ENCODE data around the gene MYMK. TPM values are rescaled to one million over a fixed set of nuclear protein-coding genes. Genes with fewer than 3 reads are reported as not detected.

MYMK gene
- total RNA-seq, 1 donor from 2014 or later, result not detected

DNA sequence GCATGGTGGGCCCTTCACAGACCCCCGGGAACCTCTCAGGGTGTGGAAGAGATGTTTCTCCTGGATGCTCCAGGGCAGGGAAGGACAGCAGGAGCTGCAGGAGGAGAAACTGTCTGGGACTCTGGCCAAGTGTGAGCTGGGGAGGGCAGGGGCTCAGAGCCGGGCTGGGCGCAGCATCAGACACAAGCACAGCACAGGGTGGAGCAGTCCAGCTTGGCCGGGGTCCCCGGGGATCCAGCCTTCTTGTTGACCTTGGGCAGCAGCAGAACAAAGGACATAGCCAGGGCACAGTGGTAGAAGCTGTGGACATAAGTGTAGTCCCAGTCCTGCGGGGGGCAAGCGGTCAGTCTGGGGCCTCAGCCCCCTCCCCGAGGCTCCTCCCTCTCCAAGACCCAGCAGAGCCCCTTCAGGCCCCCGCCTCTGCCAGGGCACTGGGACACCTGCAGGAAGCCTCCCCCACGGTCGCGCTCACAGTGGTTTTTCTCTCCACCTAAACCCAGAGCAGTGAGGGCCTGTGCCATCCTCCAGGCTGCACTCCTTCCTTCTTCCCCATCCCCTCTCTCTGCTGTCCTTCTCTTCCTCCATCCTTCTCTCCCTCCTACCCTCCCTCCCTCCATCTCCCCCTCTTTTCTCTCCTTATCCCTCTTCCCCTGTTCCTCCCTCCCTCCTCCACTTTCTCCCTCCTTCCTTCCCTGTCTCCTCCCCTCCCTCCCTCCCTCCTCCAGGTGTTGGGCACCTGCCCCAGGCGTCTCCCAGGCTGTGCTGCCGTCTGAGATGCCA, 10.1 kb downstream of the MYMK start:
- H3K27me3 Mint-ChIP-seq (ENCODE audit: unreplicated experiment), result no peaks in the 10 kb centered on the region
- peak; percentile 68 for DNase-seq
- TF ChIP-seq, protein P1, sequence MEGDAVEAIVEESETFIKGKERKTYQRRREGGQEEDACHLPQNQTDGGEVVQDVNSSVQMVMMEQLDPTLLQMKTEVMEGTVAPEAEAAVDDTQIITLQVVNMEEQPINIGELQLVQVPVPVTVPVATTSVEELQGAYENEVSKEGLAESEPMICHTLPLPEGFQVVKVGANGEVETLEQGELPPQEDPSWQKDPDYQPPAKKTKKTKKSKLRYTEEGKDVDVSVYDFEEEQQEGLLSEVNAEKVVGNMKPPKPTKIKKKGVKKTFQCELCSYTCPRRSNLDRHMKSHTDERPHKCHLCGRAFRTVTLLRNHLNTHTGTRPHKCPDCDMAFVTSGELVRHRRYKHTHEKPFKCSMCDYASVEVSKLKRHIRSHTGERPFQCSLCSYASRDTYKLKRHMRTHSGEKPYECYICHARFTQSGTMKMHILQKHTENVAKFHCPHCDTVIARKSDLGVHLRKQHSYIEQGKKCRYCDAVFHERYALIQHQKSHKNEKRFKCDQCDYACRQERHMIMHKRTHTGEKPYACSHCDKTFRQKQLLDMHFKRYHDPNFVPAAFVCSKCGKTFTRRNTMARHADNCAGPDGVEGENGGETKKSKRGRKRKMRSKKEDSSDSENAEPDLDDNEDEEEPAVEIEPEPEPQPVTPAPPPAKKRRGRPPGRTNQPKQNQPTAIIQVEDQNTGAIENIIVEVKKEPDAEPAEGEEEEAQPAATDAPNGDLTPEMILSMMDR (IDR thresholded peaks at IDR 0.05; ENCODE audit: partially characterized antibody, unreplicated experiment), result no peak
- peaks cover 2% of the 10 kb centered on the region for H3K4me1 Mint-ChIP-seq (ENCODE audit: low read depth, unreplicated experiment)
- no peaks in the 10 kb centered on the region for H3K9me3 Mint-ChIP-seq (ENCODE audit: unreplicated experiment)
- no peaks in the 10 kb centered on the region for H3K36me3 Mint-ChIP-seq (ENCODE audit: unreplicated experiment)
- no peak overlapping the region for H3K27ac Mint-ChIP-seq (ENCODE audit: unreplicated experiment)
- no peak overlapping the region for H3K4me3 Mint-ChIP-seq (ENCODE audit: unreplicated experiment)

DNA sequence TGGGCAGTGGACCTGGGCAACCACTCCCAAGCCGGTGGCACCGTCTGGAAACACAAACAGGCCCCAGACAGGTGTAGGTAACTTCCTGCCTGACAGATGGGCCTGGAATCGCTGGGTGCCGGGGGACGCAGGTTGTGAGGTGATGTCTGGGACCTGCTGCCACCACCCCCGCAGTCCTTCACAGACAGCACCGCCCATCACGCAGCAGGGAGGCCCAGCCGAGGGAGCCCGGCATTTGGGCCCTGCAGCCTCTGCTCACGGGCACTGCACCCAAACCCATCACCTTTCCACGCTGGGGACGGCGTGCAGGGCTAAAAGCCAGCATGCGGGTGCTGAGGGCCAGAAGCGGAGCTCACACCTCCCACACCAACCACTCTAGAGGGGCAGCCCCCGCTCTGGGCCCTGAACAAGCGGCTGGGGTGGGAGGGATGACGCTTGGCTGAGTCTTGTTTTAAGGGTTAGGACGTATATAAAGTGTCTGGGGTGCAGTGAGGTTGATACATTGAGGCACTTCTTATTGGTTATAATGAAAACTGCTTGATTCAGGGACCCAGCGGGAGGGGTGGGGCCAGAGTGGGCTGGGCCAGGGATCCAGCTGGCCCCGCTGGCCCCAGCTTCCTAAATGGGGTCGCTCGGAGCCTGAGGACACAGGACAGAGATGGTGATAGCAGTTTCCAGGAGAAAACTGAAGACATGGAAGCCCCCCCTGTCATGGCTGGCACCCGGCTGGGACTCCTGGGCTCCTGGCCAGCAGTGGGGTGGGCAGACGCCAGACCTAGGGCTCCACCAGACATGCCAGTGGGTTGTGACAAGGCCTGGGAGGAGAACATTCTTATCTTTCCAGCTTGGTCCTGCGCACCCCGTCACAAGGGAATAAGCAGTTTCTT, 11.3 kb downstream of the MYMK start:
- no peak overlapping the region for H3K27ac Mint-ChIP-seq (ENCODE audit: unreplicated experiment)
- H3K4me3 Mint-ChIP-seq (ENCODE audit: unreplicated experiment), result no peak overlapping the region
- no peaks in the 10 kb centered on the region for H3K27me3 Mint-ChIP-seq (ENCODE audit: unreplicated experiment)
- peaks cover under 1% of the 10 kb centered on the region for H3K4me1 Mint-ChIP-seq (ENCODE audit: low read depth, unreplicated experiment)
- no peak for DNase-seq
- H3K36me3 Mint-ChIP-seq (ENCODE audit: unreplicated experiment), result no peaks in the 10 kb centered on the region
- TF ChIP-seq, protein P1 (IDR thresholded peaks at IDR 0.05; ENCODE audit: partially characterized antibody, unreplicated experiment), result no peak
- H3K9me3 Mint-ChIP-seq (ENCODE audit: unreplicated experiment), result no peaks in the 10 kb centered on the region

DNA sequence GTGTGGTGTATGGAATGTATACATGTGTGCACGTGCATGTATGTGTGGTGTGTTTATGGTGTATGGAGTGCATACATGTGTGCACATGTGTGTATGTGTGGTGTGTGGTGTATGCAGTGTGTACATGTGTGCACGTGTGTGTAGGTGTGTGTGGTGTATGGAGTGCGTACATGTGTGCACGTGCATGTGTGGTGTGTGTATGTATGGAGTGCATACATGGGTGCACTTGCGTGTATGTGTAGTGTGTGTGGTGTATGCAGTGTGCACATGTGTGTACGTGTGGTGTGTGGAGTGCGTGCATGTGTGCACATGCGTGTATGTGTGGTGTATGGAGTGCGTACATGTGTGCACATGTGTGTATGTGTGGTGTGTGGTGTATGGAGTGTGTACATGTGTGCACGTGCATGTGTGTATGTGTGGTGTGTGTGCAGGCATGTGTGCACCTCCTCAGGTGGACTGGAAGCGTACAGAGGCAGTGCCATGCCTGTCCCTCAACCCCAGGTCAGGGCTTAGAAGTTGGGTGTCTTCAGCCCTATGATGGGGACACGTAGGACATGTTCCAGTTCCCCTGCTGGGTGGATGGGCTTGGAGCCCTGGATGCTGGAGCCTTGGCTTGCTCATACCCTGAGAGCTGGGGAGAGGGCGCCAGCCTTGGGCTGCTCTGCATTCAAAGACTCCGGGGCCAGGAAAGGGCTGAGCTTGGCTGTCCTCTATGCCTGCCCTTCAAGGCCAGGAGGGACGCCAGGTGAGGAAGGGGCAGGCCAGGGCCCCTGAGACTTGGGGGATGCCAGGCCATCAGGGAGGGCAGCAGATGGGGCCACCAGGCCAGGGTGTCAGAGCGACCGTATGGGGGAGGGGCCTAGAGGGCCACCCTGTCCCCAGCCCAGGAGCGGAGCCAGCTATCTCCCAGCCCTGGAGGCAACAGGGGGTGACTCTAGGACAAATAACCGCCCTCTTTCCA, 12.2 kb downstream of the MYMK start:
- Mint-ChIP-seq H3K27me3 (ENCODE audit: unreplicated experiment) (no peaks in the 10 kb centered on the region), H3K4me1 (ENCODE audit: low read depth, unreplicated experiment) (no peaks in the 10 kb centered on the region), H3K36me3 (ENCODE audit: unreplicated experiment) (no peaks in the 10 kb centered on the region), H3K27ac (ENCODE audit: unreplicated experiment) (no peak overlapping the region), H3K4me3 (ENCODE audit: unreplicated experiment) (no peak overlapping the region), H3K9me3 (ENCODE audit: unreplicated experiment) (peaks cover 2% of the 10 kb centered on the region)
- no peak for DNase-seq
- TF ChIP-seq, protein P1 (IDR thresholded peaks at IDR 0.05; ENCODE audit: partially characterized antibody, unreplicated experiment), result no peak

DNA sequence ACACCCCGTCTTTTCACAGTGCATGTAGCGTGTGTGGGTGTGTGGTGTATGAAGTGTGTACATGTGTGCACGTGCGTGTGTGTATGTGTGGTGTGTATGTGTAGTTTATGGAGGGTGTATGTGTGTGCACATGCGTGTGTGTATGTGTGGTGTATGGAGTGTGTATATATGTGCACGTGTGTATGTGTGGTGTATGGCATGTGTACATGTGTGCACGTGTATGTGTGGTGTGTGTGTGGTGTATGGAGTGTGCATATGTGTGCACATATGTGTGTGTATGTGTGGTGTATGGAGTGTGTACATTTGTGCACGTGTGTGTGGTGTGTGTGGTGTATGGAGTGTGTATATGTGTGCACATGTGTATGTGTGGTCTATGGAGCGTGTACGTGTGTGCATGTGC, 13.2 kb downstream of the MYMK start:
- Mint-ChIP-seq H3K36me3 (ENCODE audit: unreplicated experiment) (no peaks in the 10 kb centered on the region), H3K4me1 (ENCODE audit: low read depth, unreplicated experiment) (no peaks in the 10 kb centered on the region), H3K27ac (ENCODE audit: unreplicated experiment) (no peak overlapping the region), H3K27me3 (ENCODE audit: unreplicated experiment) (no peaks in the 10 kb centered on the region), H3K4me3 (ENCODE audit: unreplicated experiment) (no peak overlapping the region), H3K9me3 (ENCODE audit: unreplicated experiment) (peaks cover 2% of the 10 kb centered on the region)
- TF ChIP-seq, protein P1 (IDR thresholded peaks at IDR 0.05; ENCODE audit: partially characterized antibody, unreplicated experiment), result no peak
- DNase-seq, result no peak

Measured in glutamatergic neuron (in vitro differentiated cells).